NB4 (cell line): ENCODE results near the gene SPATS1.

Experiments
- DNase-seq: peaks from one replicate; pipeline ENCODE4 v3.0.0; 2010; ENCODE audit warnings: low read depth
- H3K4me3 ChIP-seq: one replicate; pipeline ENCODE4 v1.5.1; 2011; ENCODE audit warnings: mild to moderate bottlenecking, low read depth, low read length, moderate library complexity
- CTCF ChIP-seq: IDR thresholded peaks from one replicate; pipeline ENCODE4 v1.5.1; 2012; ENCODE audit warnings: low read depth, low read length
- MYC ChIP-seq: IDR thresholded peaks from 2 replicates; pipeline ENCODE4 v1.6.1; 2011; ENCODE audit warnings: low read depth, low read length
- POLR2A ChIP-seq: IDR thresholded peaks from 2 replicates; pipeline ENCODE4 v1.6.1; 2011; ENCODE audit warnings: mild to moderate bottlenecking; ENCODE audit not compliant: insufficient read length; ENCODE audit errors: extremely low read depth
- TF ChIP-seq, protein P1 (sequence below): IDR thresholded peaks from 2 replicates; pipeline ENCODE4 v1.6.1; 2011; ENCODE audit warnings: low read depth, low read length

The SPATS1 gene

DNA sequence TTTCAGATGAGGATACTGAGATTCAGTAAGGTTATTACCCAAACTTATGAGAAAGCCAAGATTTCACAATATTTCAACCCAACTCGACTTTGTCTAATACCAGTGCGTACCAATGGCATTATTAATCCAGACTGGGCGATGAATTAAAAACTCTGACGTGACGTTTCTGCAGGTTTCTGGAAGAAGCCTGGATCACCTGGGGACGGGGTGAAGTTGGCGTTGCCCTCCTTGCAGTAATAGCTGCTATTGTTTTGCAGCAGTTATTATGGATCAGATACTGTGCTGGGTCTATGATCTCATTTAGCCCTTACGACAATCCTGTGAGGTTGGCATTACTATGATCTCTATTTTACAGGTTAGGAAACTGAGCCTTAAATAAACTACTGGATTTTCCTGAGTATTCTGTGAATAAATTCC is 44.5 kb downstream of the SPATS1 start:
- no peak for TF ChIP-seq POLR2A
- no peak for TF ChIP-seq CTCF
- no peak for TF ChIP-seq MYC
- TF ChIP-seq, protein P1, sequence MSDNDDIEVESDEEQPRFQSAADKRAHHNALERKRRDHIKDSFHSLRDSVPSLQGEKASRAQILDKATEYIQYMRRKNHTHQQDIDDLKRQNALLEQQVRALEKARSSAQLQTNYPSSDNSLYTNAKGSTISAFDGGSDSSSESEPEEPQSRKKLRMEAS: no peak; the same call in 1 of the 2 replicates
- DNase-seq: no peak
- peak overlapping the region; percentile 97 for H3K4me3 ChIP-seq

GRCh38 chr6:44387346-44388134 is 45.1 kb downstream of the SPATS1 start, which contains the start of gene CDC5L:
CDC5L (plus strand) TSS chr6:44387706; CDS start chr6:44387824, 118 bp downstream.
- peak within 1 kb of the TSS; percentile 97 for H3K4me3 ChIP-seq
- DNase-seq: peak; percentile 100
- TF ChIP-seq, protein P1: 0 out of 2 replicates have a peak, but pooled peaks have one; percentile 2
- TF ChIP-seq POLR2A (peak; percentile 94), CTCF (no peak), MYC (0 out of 2 replicates have a peak, but pooled peaks have one; percentile 5)

DNA sequence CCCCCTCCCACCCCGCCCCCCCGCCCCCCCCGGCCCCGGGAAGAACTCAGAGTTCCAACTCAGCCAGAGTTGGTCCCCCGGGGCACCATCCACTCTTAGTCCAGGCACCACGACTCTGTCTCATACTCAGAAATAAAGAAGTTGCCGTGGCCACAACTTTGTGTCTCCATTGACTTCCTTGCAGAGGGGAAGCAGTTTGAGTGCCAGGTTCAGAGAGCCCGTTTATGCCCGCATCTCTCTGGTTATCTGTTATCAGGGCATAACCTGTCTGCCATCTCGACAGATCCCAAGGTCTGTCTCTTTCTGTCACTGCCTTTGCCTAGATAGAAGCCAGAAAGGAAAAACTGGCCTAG is 45.7 kb downstream of the SPATS1 start:
- TF ChIP-seq MYC: 0 out of 2 replicates have a peak, but pooled peaks have one; percentile 9
- TF ChIP-seq, protein P1: no peak
- DNase-seq: no peak
- H3K4me3 ChIP-seq: peak overlapping the region; percentile 97

DNA sequence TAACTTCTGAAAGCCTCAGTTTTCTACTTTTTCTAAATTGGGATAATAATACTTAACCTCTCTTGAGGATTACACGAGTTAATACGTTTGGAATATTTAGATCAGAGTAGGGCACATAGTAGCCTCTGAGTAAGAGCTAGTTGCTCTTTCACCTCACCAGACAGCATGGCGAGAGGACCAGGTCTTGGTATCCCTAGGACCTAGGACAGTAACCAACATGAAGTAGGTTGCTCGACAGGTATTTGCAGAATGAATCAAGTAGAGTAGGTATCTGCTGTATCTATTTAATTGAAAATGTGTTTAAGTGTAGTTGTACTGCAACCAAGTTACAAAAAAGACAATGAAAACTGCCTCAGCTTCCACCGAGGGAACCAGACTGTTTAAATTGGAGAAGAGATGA is 46.4 kb downstream of the SPATS1 start:
- H3K4me3 ChIP-seq: peak overlapping the region; percentile 97
- TF ChIP-seq MYC (no peak), CTCF (no peak), POLR2A (no peak)
- TF ChIP-seq, protein P1: no peak
- DNase-seq: no peak

DNA sequence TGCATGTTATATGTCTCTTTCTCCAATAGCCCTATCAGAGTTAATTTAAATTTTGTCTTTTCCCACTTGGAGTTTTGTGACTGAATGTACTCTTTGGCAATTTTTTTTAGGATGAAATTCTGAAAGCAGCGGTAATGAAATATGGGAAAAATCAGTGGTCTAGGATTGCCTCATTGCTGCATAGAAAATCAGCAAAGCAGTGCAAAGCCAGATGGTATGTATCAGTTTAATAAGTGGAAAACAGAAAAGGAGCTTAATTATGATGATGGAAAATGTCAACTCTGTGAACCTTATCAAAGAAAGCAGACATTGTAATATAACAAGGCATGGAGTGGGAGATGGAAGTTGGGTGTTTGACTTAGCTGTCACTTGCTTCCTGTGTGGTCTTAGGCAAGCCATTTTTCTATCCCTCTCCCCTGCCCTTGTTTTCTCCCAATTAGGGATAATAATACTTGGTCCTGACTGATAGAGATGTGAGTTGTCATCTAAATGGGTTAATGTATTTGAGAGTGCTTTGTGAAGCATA is 47.8 kb downstream of the SPATS1 start:
- TF ChIP-seq MYC (no peak), POLR2A (no peak), CTCF (no peak)
- TF ChIP-seq, protein P1: no peak
- H3K4me3 ChIP-seq: peak overlapping the region; percentile 97
- no peak for DNase-seq
